GM23338 (cell line): ENCODE measurements around the gene GRM5. TPM values are rescaled to one million over a fixed set of nuclear protein-coding genes. Genes with fewer than 3 reads are reported as not detected.

ENCODE experiments used
- CREB1 ChIP-seq: fragments of 250-450 bp; sonication (Bioruptor Pico); IDR thresholded peaks from 2 replicates; pipeline ENCODE4 v1.5.0; 2020; ENCODE audit warnings: low read depth, mild to moderate bottlenecking, moderate library complexity
- ETS1 ChIP-seq: IDR thresholded peaks from 2 replicates; pipeline ENCODE4 v1.6.1; 2016; ENCODE audit warnings: antibody characterized with exemption
- EZH2 ChIP-seq: fragments of 200-600 bp; sonication (generic); IDR thresholded peaks from one replicate; pipeline ENCODE4 v1.8.0; 2017; ENCODE audit warnings: antibody characterized with exemption, mild to moderate bottlenecking, low read depth; ENCODE audit not compliant: unreplicated experiment
- EZH2phosphoT487 ChIP-seq: fragments of 200-600 bp; sonication (generic); IDR thresholded peaks from one replicate; pipeline ENCODE4 v1.8.1; 2018; ENCODE audit warnings: antibody characterized with exemption; ENCODE audit not compliant: unreplicated experiment
- JUNB ChIP-seq: IDR thresholded peaks from one replicate; pipeline ENCODE4 v1.6.1; 2016; ENCODE audit warnings: antibody characterized with exemption; ENCODE audit not compliant: unreplicated experiment
- NANOG ChIP-seq: IDR thresholded peaks from 2 replicates; pipeline ENCODE4 v1.6.1; 2016; ENCODE audit warnings: antibody characterized with exemption, borderline replicate concordance
- ZNF114 ChIP-seq: fragments of 250-450 bp; sonication (Bioruptor Pico); IDR thresholded peaks from 2 replicates; pipeline ENCODE4 v1.5.0; 2020; ENCODE audit warnings: mild to moderate bottlenecking, moderate library complexity
- ZNF331 ChIP-seq: fragments of 250-450 bp; sonication (Bioruptor Pico); IDR thresholded peaks from 2 replicates; pipeline ENCODE4 v1.5.0; 2020; ENCODE audit warnings: low read depth, mild to moderate bottlenecking, moderate library complexity
- ZNF462 ChIP-seq: fragments of 250-450 bp; sonication (Bioruptor Pico); IDR thresholded peaks from 2 replicates; pipeline ENCODE4 v1.5.0; 2020; ENCODE audit warnings: mild to moderate bottlenecking, moderate library complexity
- polyA plus RNA-seq: library from polyadenylated mRNA; unstranded; fragments of >200 nt; fragmentation: Nextera tagmentation; extraction: Ambion mirVana; gene quantifications from 2 replicates; pipeline ENCODE4 v1.2.1, GENCODE V29; 2016
- total RNA-seq: library from RNA; depleted of rRNA; stranded (reverse); fragments of >200 nt; shearing (Covaris generic); gene quantifications from 2 replicates; pipeline ENCODE4 v1.2.3, GENCODE V29; 2014
- TF ChIP-seq, protein P1 (sequence below), 2 experiments: fragments of 200-600 bp in 1 of 2; sonication (generic) in 1 of 2; conservative IDR thresholded peaks; 2 replicates each; pipeline versions ENCODE4 v1.5.1 to v1.6.1; 2016 to 2017; ENCODE audit warnings: antibody characterized with exemption in 2 of 2, low read depth in 2 of 2, mild to moderate bottlenecking in 2 of 2, moderate library complexity in 1 of 2

The GRM5 gene
- total and polyA plus RNA-seq, 2 experiments from 2014 or later, result 0.23 to 0.45 TPM

GRCh38 chr11:88619071-88619425 lies 446.7 kb downstream of the GRM5 start (continued):
- TF ChIP-seq ZNF462 (CRISPR knock-in tag) (no peak), ZNF331 (CRISPR knock-in tag) (no peak), CREB1 (CRISPR knock-in tag) (no peak), EZH2 (no peak), EZH2phosphoT487 (no peak), ZNF114 (CRISPR knock-in tag) (no peak), NANOG (no peak), JUNB (no peak), ETS1 (no peak)
- TF ChIP-seq, protein P1, sequence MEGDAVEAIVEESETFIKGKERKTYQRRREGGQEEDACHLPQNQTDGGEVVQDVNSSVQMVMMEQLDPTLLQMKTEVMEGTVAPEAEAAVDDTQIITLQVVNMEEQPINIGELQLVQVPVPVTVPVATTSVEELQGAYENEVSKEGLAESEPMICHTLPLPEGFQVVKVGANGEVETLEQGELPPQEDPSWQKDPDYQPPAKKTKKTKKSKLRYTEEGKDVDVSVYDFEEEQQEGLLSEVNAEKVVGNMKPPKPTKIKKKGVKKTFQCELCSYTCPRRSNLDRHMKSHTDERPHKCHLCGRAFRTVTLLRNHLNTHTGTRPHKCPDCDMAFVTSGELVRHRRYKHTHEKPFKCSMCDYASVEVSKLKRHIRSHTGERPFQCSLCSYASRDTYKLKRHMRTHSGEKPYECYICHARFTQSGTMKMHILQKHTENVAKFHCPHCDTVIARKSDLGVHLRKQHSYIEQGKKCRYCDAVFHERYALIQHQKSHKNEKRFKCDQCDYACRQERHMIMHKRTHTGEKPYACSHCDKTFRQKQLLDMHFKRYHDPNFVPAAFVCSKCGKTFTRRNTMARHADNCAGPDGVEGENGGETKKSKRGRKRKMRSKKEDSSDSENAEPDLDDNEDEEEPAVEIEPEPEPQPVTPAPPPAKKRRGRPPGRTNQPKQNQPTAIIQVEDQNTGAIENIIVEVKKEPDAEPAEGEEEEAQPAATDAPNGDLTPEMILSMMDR (conservative IDR thresholded peaks at IDR 0.05; ENCODE audit: low read depth in 2 of 2), result no peak
